Upper lobe of right lung (tissue), 1 donor: ENCODE results near the gene TIPRL. TPM values are rescaled to one million over a fixed set of nuclear protein-coding genes. Genes with fewer than 3 reads are reported as not detected.
"Not testable (repeated sequence)": the region's sequence is repeated elsewhere in the genome, so short reads cannot be mapped to it uniquely, and the experiment has no call there.

Source experiments
- ATAC-seq: fragments of 200-7000 bp; cut with Tn5 transposase; one replicate; pipeline ENCODE4 v1.9.1; 2020; ENCODE audit warnings: mild to moderate bottlenecking, moderate library complexity
- DNase-seq: peaks from one replicate; pipeline ENCODE4 v3.0.0-alpha.2; 2020
- H3K27ac ChIP-seq: fragments of 200-600 bp; one replicate; pipeline ENCODE4 v1.8.0; 2022
- H3K27me3 ChIP-seq: fragments of 200-600 bp; one replicate; pipeline ENCODE4 v1.8.0; 2022; ENCODE audit warnings: mild to moderate bottlenecking
- H3K36me3 ChIP-seq: fragments of 200-600 bp; one replicate; pipeline ENCODE4 v1.8.0; 2022
- H3K4me1 ChIP-seq: fragments of 200-600 bp; one replicate; pipeline ENCODE4 v1.8.0; 2022
- H3K4me3 ChIP-seq: fragments of 200-600 bp; one replicate; pipeline ENCODE4 v1.8.0; 2022; ENCODE audit warnings: mild to moderate bottlenecking
- H3K9me3 ChIP-seq: fragments of 200-600 bp; one replicate; pipeline ENCODE4 v1.8.0; 2022
- CTCF ChIP-seq: fragments of 200-600 bp; IDR thresholded peaks from one replicate; pipeline ENCODE4 v1.8.0; 2022; ENCODE audit warnings: antibody characterized with exemption
- intact Hi-C: fragments of 100-400 bp; cut with DNase I; formaldehyde crosslinking; loops from one replicate; pipeline ENCODE4 v1.11.0; 2022
- total RNA-seq: library from RNA; stranded (reverse); fragmentation: NEBNext Ultra II Directional; extraction: Animal tissue kit (Norgen Biotek cat#: 25700); gene quantifications from one replicate; pipeline ENCODE4 v1.2.1, GENCODE V29; 2021
- donor health status: DM: no; HTN: yes; CAD: no; lungs with severe emphysema.

TIPRL gene
- total RNA-seq, 1 donor from 2014 or later: 26.9 TPM

DNA sequence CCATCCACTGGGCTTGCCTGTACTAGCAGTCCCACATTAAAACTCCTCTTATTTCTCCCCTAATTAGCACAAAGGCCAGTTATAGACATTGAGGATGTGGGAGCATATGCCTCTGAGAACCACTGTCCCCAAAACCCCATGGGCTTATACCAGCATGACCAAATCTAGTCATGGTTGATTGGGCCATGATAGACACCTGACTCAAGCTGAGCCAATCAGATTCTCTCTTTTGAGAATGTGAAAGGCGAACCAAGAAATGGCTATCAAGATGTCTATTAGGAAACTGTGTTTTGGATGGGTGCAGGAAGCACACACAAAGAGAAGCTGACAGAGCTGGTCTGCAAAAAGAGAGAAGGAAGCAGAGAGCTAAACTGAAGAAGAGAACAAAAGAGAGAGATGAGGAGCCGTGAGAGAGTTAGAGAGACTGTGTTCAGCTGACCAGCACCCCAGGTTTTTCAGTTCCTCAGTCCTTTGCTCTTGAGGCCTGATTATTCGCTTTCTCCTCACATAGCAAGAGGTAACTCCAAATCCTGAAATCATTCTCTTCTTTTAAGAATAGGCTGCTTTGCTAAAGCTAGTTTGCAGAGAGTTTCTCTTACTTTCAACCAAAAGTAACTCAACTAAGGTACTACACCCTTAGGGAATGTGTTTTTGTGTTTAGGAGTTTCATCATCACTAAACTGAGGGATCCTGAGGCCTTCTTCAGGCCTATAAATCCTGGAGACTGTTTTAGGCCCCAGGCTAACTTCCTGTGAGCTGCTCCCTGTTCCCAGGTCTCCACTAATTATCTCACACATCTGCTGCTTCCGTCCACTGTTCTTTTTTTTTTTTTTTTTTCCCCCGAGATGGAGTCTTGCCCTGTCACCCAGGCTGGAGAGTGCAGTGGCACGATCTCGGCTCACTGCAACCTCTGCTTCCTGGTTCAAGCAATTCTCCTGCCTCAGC lies 7.9 kb upstream of the TIPRL start:
- no peaks in the 10 kb centered on the region for H3K9me3 ChIP-seq
- no peak for TF ChIP-seq CTCF
- no peaks in the 10 kb centered on the region for H3K4me1 ChIP-seq
- no peak for DNase-seq
- H3K27me3 ChIP-seq: no peaks in the 10 kb centered on the region
- intact Hi-C loops: no loop called here
- H3K36me3 ChIP-seq: no peaks in the 10 kb centered on the region
- ATAC-seq: no peak
- no peak overlapping the region for H3K27ac ChIP-seq
- H3K4me3 ChIP-seq: no peak overlapping the region

DNA sequence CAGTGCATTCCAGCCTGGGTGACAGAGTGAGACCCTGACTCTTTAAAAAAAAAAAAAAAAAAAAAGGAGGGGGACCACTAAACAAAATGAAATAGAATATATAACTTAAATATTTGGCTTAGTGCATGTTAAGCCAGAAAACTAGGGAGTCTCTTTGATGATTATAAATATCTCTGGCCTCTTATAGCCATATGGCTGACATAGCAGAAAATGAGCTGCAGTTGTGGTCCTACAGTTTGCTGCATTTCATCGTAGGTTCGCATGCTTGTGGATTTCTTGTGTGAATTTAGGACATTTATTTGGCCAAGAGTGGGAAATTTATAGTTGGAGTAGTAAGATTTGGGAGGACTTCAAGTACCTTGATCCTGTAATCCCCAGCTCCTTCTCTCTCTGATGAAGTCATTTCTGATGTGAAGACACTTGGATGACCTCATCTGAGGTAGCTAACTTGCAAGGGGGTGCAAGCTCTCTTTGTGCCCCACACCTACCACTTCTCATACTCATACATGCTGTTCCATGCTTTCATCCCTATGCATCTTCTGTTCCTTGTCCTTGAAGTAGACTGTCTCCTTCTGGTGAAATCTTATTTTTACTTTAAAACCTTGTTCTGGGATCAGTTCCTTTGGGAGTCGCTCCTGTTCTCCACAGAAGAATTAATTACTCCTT lies 6.4 kb upstream of the TIPRL start:
- Histone ChIP-seq H3K9me3 (no peaks in the 10 kb centered on the region), H3K27ac (no peak overlapping the region), H3K27me3 (no peaks in the 10 kb centered on the region), H3K4me3 (no peak overlapping the region), H3K36me3 (no peaks in the 10 kb centered on the region), H3K4me1 (no peaks in the 10 kb centered on the region)
- DNase-seq (no peak), ATAC-seq (no peak)
- no peak for TF ChIP-seq CTCF
- intact Hi-C loops: no loop called here

GRCh38 chr1:168178227-168178637 lies 530 bp upstream of the TIPRL start:
- Histone ChIP-seq H3K9me3 (no peaks in the 10 kb centered on the region), H3K27me3 (no peaks in the 10 kb centered on the region), H3K4me3 (peak overlapping the region; percentile 75), H3K27ac (peak overlapping the region; percentile 84), H3K36me3 (no peaks in the 10 kb centered on the region), H3K4me1 (peaks cover 9% of the 10 kb centered on the region)
- ATAC-seq: no peak
- intact Hi-C loops: no loop called here
- no peak for TF ChIP-seq CTCF
- DNase-seq: no peak

DNA sequence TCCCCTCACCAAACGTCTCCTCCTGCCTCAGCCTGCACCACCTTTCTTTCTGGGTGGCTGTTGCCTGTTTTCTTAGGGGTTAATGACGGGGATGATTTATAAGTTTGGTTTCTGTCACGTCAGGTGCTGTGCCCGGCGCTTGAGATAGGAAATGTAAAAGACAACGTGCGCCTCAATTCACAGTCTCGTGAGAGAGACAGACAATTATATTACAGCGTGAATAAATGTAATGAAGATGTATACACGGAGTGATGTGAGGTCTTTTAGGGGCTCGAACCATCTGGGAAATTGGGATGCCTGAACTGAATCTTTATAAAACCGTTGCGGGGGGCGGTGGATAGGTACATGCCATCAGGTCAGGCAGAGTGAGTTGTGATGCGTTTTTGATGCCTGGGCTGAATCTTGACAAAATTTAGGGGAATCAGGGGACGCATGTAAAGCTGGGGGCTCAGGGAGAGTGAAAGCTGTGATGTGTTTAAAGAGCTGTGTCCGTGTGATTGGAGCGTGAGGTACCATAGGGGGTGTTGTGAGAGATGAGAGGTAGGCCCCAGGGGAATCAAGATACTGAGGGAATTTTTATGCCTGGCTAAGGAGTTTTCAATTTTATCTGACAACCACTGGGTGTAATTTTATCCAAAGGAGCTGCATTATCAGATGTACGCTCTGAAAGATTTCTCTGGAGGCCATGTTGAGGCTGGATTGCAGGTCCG lies 831 bp downstream of the TIPRL start:
- Histone ChIP-seq H3K9me3 (no peaks in the 10 kb centered on the region), H3K4me1 (peaks cover 9% of the 10 kb centered on the region), H3K36me3 (no peaks in the 10 kb centered on the region), H3K27ac (peak overlapping the region; percentile 84), H3K4me3 (peak overlapping the region; percentile 75), H3K27me3 (no peaks in the 10 kb centered on the region)
- no peak for TF ChIP-seq CTCF
- intact Hi-C loops: no loop called here
- ATAC-seq (no peak), DNase-seq (no peak)

DNA sequence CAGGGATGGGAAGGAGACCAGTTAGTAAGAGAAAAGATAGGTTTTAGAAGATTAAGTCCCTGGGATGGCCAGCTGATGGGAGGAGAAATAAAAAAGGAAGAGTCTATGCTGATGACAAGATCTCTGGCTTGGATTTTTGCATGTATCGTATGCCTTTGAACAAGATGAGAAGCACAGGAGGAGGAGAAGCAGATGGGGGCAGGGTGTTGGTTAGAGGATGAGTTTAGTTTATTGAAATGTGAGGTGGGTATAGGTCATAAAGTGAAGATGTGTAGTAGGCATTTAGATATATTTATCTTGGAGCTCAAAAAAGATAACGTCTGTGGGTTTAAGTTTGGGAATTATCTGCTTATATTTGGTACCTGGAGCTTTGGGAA lies 1.4 kb downstream of the TIPRL start:
- no peaks in the 10 kb centered on the region for H3K27me3 ChIP-seq
- peaks cover 9% of the 10 kb centered on the region for H3K4me1 ChIP-seq
- no peak for TF ChIP-seq CTCF
- no peaks in the 10 kb centered on the region for H3K36me3 ChIP-seq
- no peaks in the 10 kb centered on the region for H3K9me3 ChIP-seq
- intact Hi-C loops: no loop called here
- DNase-seq: no peak
- peak overlapping the region; percentile 75 for H3K4me3 ChIP-seq
- H3K27ac ChIP-seq: peak overlapping the region; percentile 84
- ATAC-seq: no peak

DNA sequence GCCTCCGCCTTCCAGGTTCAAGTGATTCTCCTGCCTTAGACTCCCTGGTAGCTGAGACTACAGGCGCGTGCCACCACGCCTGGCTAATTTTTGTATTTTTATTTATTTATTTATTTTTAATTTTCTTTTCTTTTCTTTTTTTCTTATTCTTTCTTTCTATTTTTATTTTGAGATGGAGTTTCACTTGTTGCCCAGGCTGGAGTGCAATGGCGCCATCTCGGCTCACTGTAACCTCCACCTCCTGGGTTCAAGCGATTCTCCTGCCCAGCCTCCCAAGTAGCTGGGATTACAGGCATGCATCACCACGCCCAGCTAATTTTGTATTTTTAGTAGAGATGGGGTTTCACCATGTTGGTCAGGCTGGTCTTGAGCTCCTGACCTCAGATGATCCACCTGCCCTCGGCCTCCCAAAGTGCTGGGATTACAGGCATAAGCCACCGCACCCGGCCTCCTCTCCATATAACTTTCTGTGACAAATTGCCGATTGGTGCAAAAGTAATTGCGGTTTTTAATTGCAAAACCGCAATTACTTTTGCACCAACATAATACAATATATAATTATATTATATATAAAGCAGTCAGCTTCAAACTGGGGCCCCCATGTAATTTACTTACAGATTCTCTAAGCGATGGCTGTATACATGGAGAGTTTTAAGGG lies 2.4 kb downstream of the TIPRL start:
- ATAC-seq, H3K27ac ChIP-seq, H3K4me3 ChIP-seq, H3K4me1 ChIP-seq, H3K36me3 ChIP-seq, H3K9me3 ChIP-seq, H3K27me3 ChIP-seq, intact Hi-C loops, DNase-seq: not testable (repeated sequence)
